NB4 (cell line): Measurements from ENCODE around the gene COX6A2.

Experiments
- POLR2A ChIP-seq: IDR thresholded peaks from 2 replicates; pipeline ENCODE4 v1.6.1; 2011; ENCODE audit warnings: mild to moderate bottlenecking; ENCODE audit not compliant: insufficient read length; ENCODE audit errors: extremely low read depth
- TF ChIP-seq, protein P1 (sequence below): IDR thresholded peaks from one replicate; pipeline ENCODE4 v1.5.1; 2012; ENCODE audit warnings: low read depth, low read length

DNA sequence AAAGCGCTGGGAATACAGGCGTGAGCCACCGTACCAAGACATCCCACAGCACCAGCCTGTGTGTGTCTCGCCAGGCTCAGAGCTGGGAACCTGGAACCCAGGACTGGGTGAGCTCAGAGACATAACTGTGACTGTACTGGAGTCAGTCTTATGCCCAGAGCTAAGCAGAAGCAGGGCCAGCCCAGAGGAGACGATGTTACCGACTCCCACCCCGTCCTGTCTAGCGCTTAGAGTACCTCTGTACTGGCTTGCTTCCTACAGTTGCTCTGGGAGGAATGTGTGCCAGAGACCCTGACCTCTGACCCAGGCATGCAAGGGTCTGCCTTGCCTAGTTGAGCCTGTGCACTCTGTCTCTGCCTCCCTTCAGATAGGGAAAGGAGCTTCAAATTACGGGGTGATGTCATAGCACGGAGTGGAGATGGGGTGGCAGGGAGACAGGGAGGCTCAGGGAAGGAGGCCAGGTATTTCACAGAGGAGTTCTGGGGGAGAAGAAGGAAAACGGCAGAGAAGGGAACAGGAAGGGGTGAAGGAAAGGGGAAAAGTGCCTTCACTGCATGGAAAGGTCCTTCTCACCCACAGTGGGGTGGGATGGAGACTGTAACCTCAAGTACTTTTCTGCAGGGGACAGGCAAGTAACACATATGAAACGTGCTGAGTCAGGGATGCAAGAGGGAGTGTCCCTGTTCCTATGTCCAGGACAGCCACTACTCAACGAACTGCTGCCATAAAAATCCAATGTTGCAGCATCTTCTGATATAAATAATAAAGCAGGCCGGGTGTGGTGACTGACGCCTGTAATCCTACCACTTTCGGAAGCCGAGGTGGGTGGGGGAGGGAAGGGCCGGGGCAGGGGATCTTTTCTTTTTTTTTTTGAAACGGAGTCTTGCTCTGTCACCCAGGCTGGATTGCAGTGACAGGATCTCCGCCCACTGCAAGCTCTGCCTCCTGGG lies 25.4 kb upstream of the COX6A2 start:
- TF ChIP-seq, protein P1, sequence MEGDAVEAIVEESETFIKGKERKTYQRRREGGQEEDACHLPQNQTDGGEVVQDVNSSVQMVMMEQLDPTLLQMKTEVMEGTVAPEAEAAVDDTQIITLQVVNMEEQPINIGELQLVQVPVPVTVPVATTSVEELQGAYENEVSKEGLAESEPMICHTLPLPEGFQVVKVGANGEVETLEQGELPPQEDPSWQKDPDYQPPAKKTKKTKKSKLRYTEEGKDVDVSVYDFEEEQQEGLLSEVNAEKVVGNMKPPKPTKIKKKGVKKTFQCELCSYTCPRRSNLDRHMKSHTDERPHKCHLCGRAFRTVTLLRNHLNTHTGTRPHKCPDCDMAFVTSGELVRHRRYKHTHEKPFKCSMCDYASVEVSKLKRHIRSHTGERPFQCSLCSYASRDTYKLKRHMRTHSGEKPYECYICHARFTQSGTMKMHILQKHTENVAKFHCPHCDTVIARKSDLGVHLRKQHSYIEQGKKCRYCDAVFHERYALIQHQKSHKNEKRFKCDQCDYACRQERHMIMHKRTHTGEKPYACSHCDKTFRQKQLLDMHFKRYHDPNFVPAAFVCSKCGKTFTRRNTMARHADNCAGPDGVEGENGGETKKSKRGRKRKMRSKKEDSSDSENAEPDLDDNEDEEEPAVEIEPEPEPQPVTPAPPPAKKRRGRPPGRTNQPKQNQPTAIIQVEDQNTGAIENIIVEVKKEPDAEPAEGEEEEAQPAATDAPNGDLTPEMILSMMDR = no peak
- TF ChIP-seq POLR2A = no peak
